Endothelial cell of umbilical vein (primary cell): ENCODE results near the gene CDK5. TPM values are rescaled to one million over a fixed set of nuclear protein-coding genes. Genes with fewer than 3 reads are reported as not detected.
A peak's percentile ranks its signal among the peaks of the same experiment; 100 is the strongest.

Experiments used
- BruUV-seq: library from RNA; stranded (reverse); fragments of 400-500 nt; replicated peaks from 2 replicates; lab custom pipeline; 2021; lab: Mats Ljungman, UMichigan
- CTCF ChIA-PET: fragments of 300-600, 350-600 bp; sonication (Branson Sonifier 250); formaldehyde crosslinking; loops from one replicate; lab custom pipeline; 2021; ENCODE audit warnings: antibody characterized with exemption, inconsistent platforms; lab: Charles Lee
- POLR2A ChIA-PET: fragments of 300-600, 350-600 bp; sonication (Branson Sonifier 250); formaldehyde crosslinking; loops from one replicate; lab custom pipeline; 2021; ENCODE audit warnings: antibody characterized with exemption, inconsistent platforms; lab: Charles Lee
- DNase-seq: peaks from one replicate; pipeline ENCODE4 v3.0.0-alpha.2; 2011; ENCODE audit warnings: low read depth, low spot score
- FAIRE-seq: peaks from 2 replicates; lab custom pipeline; 2011; peaks lifted over from hg19 to GRCh38; lab: Jason Lieb, UNC
- H2AFZ ChIP-seq: 2 replicates; pipeline ENCODE4 v1.6.0; 2012; ENCODE audit warnings: low read depth, low read length, control low read depth, inconsistent platforms
- H3K27ac ChIP-seq: 2 replicates; pipeline ENCODE4 v1.5.1; 2011; ENCODE audit warnings: low read depth, mild to moderate bottlenecking, control low read depth, low read length, moderate library complexity; ENCODE audit not compliant: insufficient read depth
- H3K27me3 ChIP-seq, 2 experiments: 2 replicates each; pipeline versions ENCODE4 v1.6.0 to v1.6.1; 2011; ENCODE audit warnings: low read length in 2 of 2, mixed read lengths in 1 of 2; ENCODE audit not compliant: control insufficient read depth in 2 of 2, insufficient read depth in 2 of 2
- H3K36me3 ChIP-seq, 2 experiments: 2 replicates in 1 of 2; 3 replicates in 1 of 2; pipeline ENCODE4 v1.5.1; 2011; ENCODE audit warnings: low read length in 2 of 2, mild to moderate bottlenecking in 1 of 2, moderate library complexity in 1 of 2; ENCODE audit not compliant: control insufficient read depth in 2 of 2, insufficient read depth in 2 of 2; ENCODE audit errors: extremely low read depth in 1 of 2
- H3K4me1 ChIP-seq: 3 replicates; pipeline ENCODE4 v1.5.1; 2011; ENCODE audit warnings: mild to moderate bottlenecking, low read length; ENCODE audit not compliant: control insufficient read depth, insufficient read depth; ENCODE audit errors: extremely low read depth
- H3K4me2 ChIP-seq: 2 replicates; pipeline ENCODE4 v1.6.1; 2011; ENCODE audit warnings: low read length, control low read depth, mixed read lengths; ENCODE audit not compliant: insufficient read depth
- H3K4me3 ChIP-seq, 3 experiments: fragments of 200-600 bp in 1 of 3; sonication (generic), shearing (Covaris generic) in 1 of 3; replicated peaks in 1 of 3; 2 replicates each; pipeline ENCODE4 v1.5.1; 2011 to 2016; ENCODE audit warnings: control low read depth in 3 of 3, low read length in 3 of 3, mild to moderate bottlenecking in 2 of 3, inconsistent platforms in 1 of 3, low read depth in 1 of 3, moderate library complexity in 1 of 3; ENCODE audit not compliant: insufficient read depth in 1 of 3
- H3K79me2 ChIP-seq: 2 replicates; pipeline ENCODE4 v1.6.0; 2012; ENCODE audit warnings: low read length, inconsistent platforms; ENCODE audit not compliant: control insufficient read depth, insufficient read depth
- H3K9ac ChIP-seq: replicated peaks from 2 replicates; pipeline ENCODE3; 2011; ENCODE audit warnings: low read length, control low read depth; ENCODE audit not compliant: insufficient read depth; ENCODE audit errors: extremely low read depth
- H3K9me1 ChIP-seq: replicated peaks from 3 replicates; pipeline ENCODE4 v1.6.0; 2011; ENCODE audit warnings: mild to moderate bottlenecking, low read length; ENCODE audit not compliant: control insufficient read depth, insufficient read depth; ENCODE audit errors: extremely low read depth
- H3K9me3 ChIP-seq: replicated peaks from 2 replicates; pipeline ENCODE4 v1.5.1; 2012; ENCODE audit warnings: low read length, inconsistent platforms; ENCODE audit not compliant: control insufficient read depth, insufficient read depth
- H4K20me1 ChIP-seq: replicated peaks from 2 replicates; pipeline ENCODE3; 2011; ENCODE audit warnings: mild to moderate bottlenecking, low read length; ENCODE audit not compliant: control insufficient read depth, insufficient read depth; ENCODE audit errors: extremely low read depth
- EZH2 ChIP-seq: IDR thresholded peaks from 2 replicates; pipeline ENCODE4 v1.6.1; 2012; ENCODE audit warnings: borderline replicate concordance, low read depth, mild to moderate bottlenecking, moderate library complexity, low read length, inconsistent platforms; ENCODE audit not compliant: severe bottlenecking
- FOS ChIP-seq: IDR thresholded peaks from 2 replicates; pipeline ENCODE4 v1.6.1; 2011; ENCODE audit warnings: mild to moderate bottlenecking, low read length, moderate library complexity, borderline replicate concordance; ENCODE audit not compliant: insufficient read depth
- GATA2 ChIP-seq: IDR thresholded peaks from 2 replicates; pipeline ENCODE4 v1.7.0; 2011; ENCODE audit warnings: low read depth, mild to moderate bottlenecking, moderate library complexity, mixed read lengths, low read length; ENCODE audit not compliant: insufficient read length, insufficient read depth
- JUN ChIP-seq: IDR thresholded peaks from 2 replicates; pipeline ENCODE4 v1.6.1; 2011; ENCODE audit warnings: borderline replicate concordance, low read depth; ENCODE audit not compliant: insufficient read length, insufficient read depth
- MYC ChIP-seq: IDR thresholded peaks from one replicate; pipeline ENCODE4 v1.6.1; 2011; ENCODE audit warnings: mild to moderate bottlenecking, low read depth, low read length
- POLR2A ChIP-seq: IDR thresholded peaks from 2 replicates; pipeline ENCODE4 v1.6.1; 2012; ENCODE audit warnings: low read depth, mild to moderate bottlenecking, control low read depth, low read length
- POLR2AphosphoS5 ChIP-seq: IDR thresholded peaks from 2 replicates; pipeline ENCODE4 v1.6.1; 2012; ENCODE audit warnings: low read depth, mild to moderate bottlenecking, control low read depth, low read length, moderate library complexity; ENCODE audit not compliant: insufficient read depth
- dilution Hi-C: fragments of 300-500 bp; cut with MboI; formaldehyde crosslinking; loops from one replicate; pipeline ENCODE4 v1.15.0; 2019; ENCODE audit warnings: low sequenced_read_pairs; ENCODE audit not compliant: extremely low pct_ligation_motif_present
- intact Hi-C: fragments of 100-400 bp; cut with micrococcal nuclease; formaldehyde crosslinking; loops from one replicate; pipeline ENCODE4 v1.10.0; 2022
- polyA plus RNA-seq, 4 experiments: library from polyadenylated mRNA; depleted of rRNA in 3 of 4; stranded (reverse) in 3 of 4; unstranded in 1 of 4; fragments of >200 nt; gene quantifications; 2 replicates each; pipeline versions ENCODE4 v1.2.1 to v1.2.3, GENCODE V29; 2011 to 2012; ENCODE audit warnings: missing spikeins in 1 of 4
- total RNA-seq: library from RNA; stranded (reverse); gene quantifications from 2 replicates; pipeline ENCODE4 v1.2.3, GENCODE V29; 2021
- TF ChIP-seq, protein P1 (sequence below): IDR thresholded peaks from 2 replicates; pipeline ENCODE4 v1.6.1; 2011; ENCODE audit not compliant: insufficient read depth, insufficient read length
- TF ChIP-seq, protein P2 (sequence below), 2 donors: IDR thresholded peaks; 1 replicate in 1 of 2; 2 replicates in 1 of 2; pipeline ENCODE4 v1.5.1; 2011; ENCODE audit warnings: low read length in 2 of 2, mild to moderate bottlenecking in 2 of 2, moderate library complexity in 2 of 2, control low read depth in 1 of 2, inconsistent platforms in 1 of 2, low read depth in 1 of 2; ENCODE audit not compliant: insufficient read depth in 1 of 2; ENCODE audit errors: extremely low read depth in 1 of 2

The CDK5 gene
- total and polyA plus RNA-seq, 2 donors (not counting 3 experiments of a cell fraction or from before 2014, with no cell fraction given): 16.5 to 38.3 TPM

DNA sequence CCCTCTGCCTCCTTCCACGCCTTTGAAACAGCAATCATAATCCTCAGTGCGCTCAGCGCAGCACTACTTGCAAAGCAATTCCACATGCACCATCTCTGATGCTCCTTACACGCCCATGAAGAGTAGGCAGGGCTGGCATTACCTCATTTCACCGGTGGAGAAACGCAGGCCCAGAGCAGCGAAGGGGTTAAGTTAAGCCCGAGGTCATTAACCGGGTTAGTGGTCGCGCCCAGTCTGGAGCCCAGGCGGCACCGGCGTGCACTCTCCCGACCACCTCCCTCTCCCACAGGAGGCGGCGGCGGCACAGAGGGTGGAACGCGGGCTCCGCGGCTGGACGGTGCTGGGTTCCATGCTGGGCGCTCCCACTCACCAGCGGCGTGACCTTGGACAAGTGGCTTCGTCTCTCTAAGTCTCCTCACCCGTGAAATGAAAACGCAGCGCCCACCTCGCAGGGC, 22.4 kb upstream of the CDK5 start:
- H3K27ac ChIP-seq: peak overlapping the region; percentile 53
- no peaks in the 10 kb centered on the region for H3K9me1 ChIP-seq
- ChIA-PET CTCF (interaction anchor here (0.9 to 1.4 kb wide), 8 partner anchors 8 to 553 kb away, joined by 3 to 6 read pairs (median 4); no protein-coding TSS in a partner anchor), POLR2A (interaction anchor here (1.0 kb wide), 1 partner anchor 13 kb away, joined by 7 read pairs; no protein-coding TSS in a partner anchor)
- H3K79me2 ChIP-seq: peaks cover 28% of the 10 kb centered on the region
- no peaks in the 10 kb centered on the region for H3K9me3 ChIP-seq
- H3K36me3 ChIP-seq: peaks cover 2 to 8% of the 10 kb centered on the region in 2 experiments
- intact Hi-C loops: loop anchor here (1.0 kb wide), 4 partner anchors 9 to 52 kb away; partner anchors contain the start of gene ABCB8
- no peaks in the 10 kb centered on the region for H3K27me3 ChIP-seq
- no peak for DNase-seq
- H3K4me3 ChIP-seq: peak overlapping the region; percentile 29 to 75 (median 53)
- H3K4me2 ChIP-seq: peak overlapping the region; percentile 69
- TF ChIP-seq MYC: no peak
- no peak for TF ChIP-seq FOS
- TF ChIP-seq, protein P1, sequence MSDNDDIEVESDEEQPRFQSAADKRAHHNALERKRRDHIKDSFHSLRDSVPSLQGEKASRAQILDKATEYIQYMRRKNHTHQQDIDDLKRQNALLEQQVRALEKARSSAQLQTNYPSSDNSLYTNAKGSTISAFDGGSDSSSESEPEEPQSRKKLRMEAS: no peak
- no peak for TF ChIP-seq GATA2
- TF ChIP-seq, protein P2, sequence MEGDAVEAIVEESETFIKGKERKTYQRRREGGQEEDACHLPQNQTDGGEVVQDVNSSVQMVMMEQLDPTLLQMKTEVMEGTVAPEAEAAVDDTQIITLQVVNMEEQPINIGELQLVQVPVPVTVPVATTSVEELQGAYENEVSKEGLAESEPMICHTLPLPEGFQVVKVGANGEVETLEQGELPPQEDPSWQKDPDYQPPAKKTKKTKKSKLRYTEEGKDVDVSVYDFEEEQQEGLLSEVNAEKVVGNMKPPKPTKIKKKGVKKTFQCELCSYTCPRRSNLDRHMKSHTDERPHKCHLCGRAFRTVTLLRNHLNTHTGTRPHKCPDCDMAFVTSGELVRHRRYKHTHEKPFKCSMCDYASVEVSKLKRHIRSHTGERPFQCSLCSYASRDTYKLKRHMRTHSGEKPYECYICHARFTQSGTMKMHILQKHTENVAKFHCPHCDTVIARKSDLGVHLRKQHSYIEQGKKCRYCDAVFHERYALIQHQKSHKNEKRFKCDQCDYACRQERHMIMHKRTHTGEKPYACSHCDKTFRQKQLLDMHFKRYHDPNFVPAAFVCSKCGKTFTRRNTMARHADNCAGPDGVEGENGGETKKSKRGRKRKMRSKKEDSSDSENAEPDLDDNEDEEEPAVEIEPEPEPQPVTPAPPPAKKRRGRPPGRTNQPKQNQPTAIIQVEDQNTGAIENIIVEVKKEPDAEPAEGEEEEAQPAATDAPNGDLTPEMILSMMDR (IDR thresholded peaks at IDR 0.05; ENCODE audit: extremely low read depth in 1 of 2, insufficient read depth in 1 of 2, low read depth in 1 of 2, low read length in 2 of 2): no peak
- TF ChIP-seq JUN: no peak
- no peak for TF ChIP-seq POLR2AphosphoS5
- TF ChIP-seq EZH2: no peak
- TF ChIP-seq POLR2A: no peak
- TSS peak; percentile 15 for BruUV-seq
- H4K20me1 ChIP-seq: no peaks in the 10 kb centered on the region
- H3K9ac ChIP-seq: peak overlapping the region; percentile 88
- no peak for FAIRE-seq
- dilution Hi-C loops: no loop called here
- H3K4me1 ChIP-seq: peaks cover 34% of the 10 kb centered on the region
- peak overlapping the region; percentile 39 for H2AFZ ChIP-seq
